Stimulated activated CD8-positive, alpha-beta memory T cell treated with anti-CD3 and anti-CD28 coated beads, Interleukin-15, amount 100 ng/mL, for 4 hours (primary cell): ENCODE results near the gene PFN3.
"Not testable (repeated sequence)": the region's sequence is repeated elsewhere in the genome, so short reads cannot be mapped to it uniquely, and the experiment has no call there.

Experiments
- DNase-seq, 2 donors: peaks; one replicate each; pipeline ENCODE4 v3.0.0-alpha.2; 2020; ENCODE audit warnings: low read depth in 2 of 2

PFN3 gene

GRCh38 chr5:177393990-177394389 lies 6.5 kb downstream of the PFN3 start:
- DNase-seq: no peak

GRCh38 chr5:177393206-177393765 lies 7.2 kb downstream of the PFN3 start:
- DNase-seq: no peak

- DNase-seq: no peak
These were observed 7.7 kb downstream of the PFN3 start for GRCh38 chr5:177392765-177393164.

GRCh38 chr5:177390363-177391300 lies 9.8 kb downstream of the PFN3 start:
- peak; percentile 60 to 72 for DNase-seq

- DNase-seq: peak in 1 of 2 donors; percentile 33
These were observed 11.0 kb downstream of the PFN3 start for GRCh38 chr5:177389241-177390169.

- DNase-seq: no peak
These were observed 11.9 kb downstream of the PFN3 start for GRCh38 chr5:177388521-177389052.

- no peak for DNase-seq
These were observed 13.1 kb downstream of the PFN3 start for GRCh38 chr5:177387405-177387804.

- no peak for DNase-seq
These were observed 13.9 kb downstream of the PFN3 start for GRCh38 chr5:177386542-177386941.

GRCh38 chr5:177385720-177386119 lies 14.7 kb downstream of the PFN3 start:
- no peak for DNase-seq

- no peak for DNase-seq
These were observed 16.3 kb downstream of the PFN3 start, which contains the start of gene SLC34A1 for GRCh38 chr5:177384134-177384533. Gene SLC34A1, plus strand, starts transcription at chr5:177384434. Its CDS starts 1,308 bp downstream, at chr5:177385742.

GRCh38 chr5:177383181-177383580 lies 17.3 kb downstream of the PFN3 start:
- DNase-seq: no peak

- no peak for DNase-seq
These were observed 17.9 kb downstream of the PFN3 start for GRCh38 chr5:177382423-177383029.

- no peak for DNase-seq
These were observed 19.7 kb downstream of the PFN3 start for GRCh38 chr5:177380805-177381126.

GRCh38 chr5:177378884-177379883 lies 21.3 kb downstream of the PFN3 start:
- DNase-seq: no peak

- DNase-seq: no peak
These were observed 22.3 kb downstream of the PFN3 start for GRCh38 chr5:177377851-177378776.

- no peak for DNase-seq
These were observed 24.4 kb downstream of the PFN3 start for GRCh38 chr5:177376107-177376506.

- DNase-seq: not testable (repeated sequence)
These were observed 24.9 kb downstream of the PFN3 start for GRCh38 chr5:177375516-177375915.

- no peak for DNase-seq
These were observed 26.2 kb downstream of the PFN3 start for GRCh38 chr5:177374211-177374610.

GRCh38 chr5:177373806-177374205 lies 26.7 kb downstream of the PFN3 start:
- DNase-seq: no peak
